A549 (cell line): ENCODE results near the gene PRKAG2. TPM values are rescaled to one million over a fixed set of nuclear protein-coding genes. Genes with fewer than 3 reads are reported as not detected.
"Not testable (repeated sequence)": the region's sequence is repeated elsewhere in the genome, so short reads cannot be mapped to it uniquely, and the experiment has no call there.

Source experiments
- ATAC-seq, 2 experiments: fragments of 200-7000 bp in 1 of 2; fragments of >200 bp in 1 of 2; cut with Nextera tagmentation in 1 of 2; cut with Tn5 transposase in 1 of 2; 3 replicates each; pipeline versions ENCODE4 v1.8.0 to v1.9.1; 2018 to 2020; ENCODE audit warnings: mild to moderate bottlenecking in 1 of 2, moderate library complexity in 1 of 2
- CTCF ChIA-PET: fragments of 300-600 bp; sonication (Branson Sonifier 250); formaldehyde crosslinking; extraction: SDS; loops from one replicate; lab custom pipeline; 2021; ENCODE audit warnings: antibody characterized with exemption, inconsistent platforms; lab: Yijun Ruan, JAX
- POLR2A ChIA-PET: fragments of 350-600 bp; formaldehyde crosslinking; extraction: SDS; loops from one replicate; lab custom pipeline; 2021; ENCODE audit warnings: antibody characterized with exemption, inconsistent platforms; lab: Yijun Ruan, JAX
- DNase-seq, 2 experiments: peaks; one replicate each; pipeline versions ENCODE4 v3.0.0 to v3.0.0-alpha.2; 2011 to 2016; ENCODE audit warnings: low read depth in 1 of 2, low spot score in 1 of 2
- FAIRE-seq: peaks from 2 replicates; lab custom pipeline; 2011; peaks lifted over from hg19 to GRCh38; lab: Jason Lieb, UNC
- H3K27ac ChIP-seq, 2 experiments: fragments of >200 bp; sonication (Bioruptor Twin); formaldehyde crosslinking; 3 replicates each; pipeline ENCODE4 v1.5.1; 2016 to 2017
- H3K4me1 ChIP-seq: fragments of >200 bp; sonication (Bioruptor Twin); formaldehyde crosslinking; 3 replicates; pipeline ENCODE4 v1.6.1; 2016
- H3K4me2 ChIP-seq: fragments of >200 bp; sonication (Bioruptor Twin); formaldehyde crosslinking; 3 replicates; pipeline ENCODE4 v1.6.1; 2016
- H3K4me3 ChIP-seq: fragments of >200 bp; sonication (Bioruptor Twin); formaldehyde crosslinking; 3 replicates; pipeline ENCODE4 v1.5.1; 2016
- H3K9me3 ChIP-seq: fragments of >200 bp; sonication (Bioruptor Twin); formaldehyde crosslinking; 3 replicates; pipeline ENCODE4 v1.6.1; 2016
- BHLHE40 ChIP-seq: IDR thresholded peaks from 2 replicates; pipeline ENCODE4 v1.6.1; 2012; ENCODE audit warnings: low read depth, low read length, inconsistent platforms
- CEBPB ChIP-seq, 2 experiments: fragments of >200 bp in 1 of 2; sonication (Bioruptor Twin) in 1 of 2; formaldehyde crosslinking in 1 of 2; IDR thresholded peaks; 2 replicates each; pipeline ENCODE4 v1.6.1; 2012 to 2016
- FOSB ChIP-seq: fragments of 250-450 bp; sonication (Bioruptor Pico); IDR thresholded peaks from 2 replicates; pipeline ENCODE4 v1.5.0; 2020; ENCODE audit warnings: mild to moderate bottlenecking, moderate library complexity
- FOXS1 ChIP-seq: fragments of 250-450 bp; sonication (Bioruptor Pico); IDR thresholded peaks from 2 replicates; pipeline ENCODE4 v1.5.0; 2020; ENCODE audit warnings: mild to moderate bottlenecking, moderate library complexity
- JUN ChIP-seq, 2 experiments: fragments of >200 bp; sonication (Bioruptor Twin); formaldehyde crosslinking; IDR thresholded peaks; 2 replicates in 1 of 2; 3 replicates in 1 of 2; pipeline ENCODE4 v1.6.1; 2016 to 2017
- MAFK ChIP-seq: fragments of 450-650 bp; IDR thresholded peaks from 2 replicates; pipeline ENCODE4 v1.6.1; 2014; ENCODE audit not compliant: partially characterized antibody
- MYC ChIP-seq: IDR thresholded peaks from 2 replicates; pipeline ENCODE4 v1.6.1; 2012; ENCODE audit warnings: mild to moderate bottlenecking, inconsistent platforms, low read length, improper control_type of control experiment, borderline replicate concordance
- PHF8 ChIP-seq: fragments of 200-600 bp; sonication (generic); IDR thresholded peaks from 2 replicates; pipeline ENCODE4 v1.6.1; 2016; ENCODE audit warnings: low read depth, mild to moderate bottlenecking, antibody characterized with exemption, moderate library complexity, borderline replicate concordance
- RAD21 ChIP-seq, 2 experiments: fragments of >200 bp in 1 of 2; sonication (Bioruptor Twin) in 1 of 2; formaldehyde crosslinking in 1 of 2; IDR thresholded peaks in 1 of 2; conservative IDR thresholded peaks in 1 of 2; 2 replicates in 1 of 2; 3 replicates in 1 of 2; pipeline ENCODE4 v1.6.1; 2012 to 2018; ENCODE audit warnings: inconsistent platforms in 1 of 2
- SMC3 ChIP-seq: fragments of >200 bp; sonication (Bioruptor Twin); formaldehyde crosslinking; IDR thresholded peaks from 3 replicates; pipeline ENCODE4 v1.6.1; 2018; ENCODE audit warnings: inconsistent platforms
- WGBS: methylation state at CpG from one replicate; pipeline ENCODE4 v1.1.6; 2017; ENCODE audit errors: missing lambda C conversion rate; 5-methylcytosine and 5-hydroxymethylcytosine counted together
- polyA plus RNA-seq, 4 experiments: library from polyadenylated mRNA; depleted of rRNA in 3 of 4; stranded (reverse); fragments of >200 nt; fragmentation: RNase III in 1 of 4; extraction: RNeasy Plus Mini Kit Qiagen cat#74134 plus additional on column Dnase treatment in 1 of 4; gene quantifications; 2 replicates in 3 of 4; 3 replicates in 1 of 4; pipeline ENCODE4 v1.2.3, GENCODE V29; 2011 to 2017
- TF ChIP-seq, protein P1 (sequence below): fragments of 450-650 bp; IDR thresholded peaks from 2 replicates; pipeline ENCODE4 v1.6.1; 2014; ENCODE audit warnings: antibody characterized with exemption
- TF ChIP-seq, protein P2 (sequence below): IDR thresholded peaks from 2 replicates; pipeline ENCODE4 v1.6.1; 2012

Gene PRKAG2
- polyA plus RNA-seq, 2 of the 4 experiments (the other 2 are of a cell fraction) = 26.5 to 31.7 TPM

DNA sequence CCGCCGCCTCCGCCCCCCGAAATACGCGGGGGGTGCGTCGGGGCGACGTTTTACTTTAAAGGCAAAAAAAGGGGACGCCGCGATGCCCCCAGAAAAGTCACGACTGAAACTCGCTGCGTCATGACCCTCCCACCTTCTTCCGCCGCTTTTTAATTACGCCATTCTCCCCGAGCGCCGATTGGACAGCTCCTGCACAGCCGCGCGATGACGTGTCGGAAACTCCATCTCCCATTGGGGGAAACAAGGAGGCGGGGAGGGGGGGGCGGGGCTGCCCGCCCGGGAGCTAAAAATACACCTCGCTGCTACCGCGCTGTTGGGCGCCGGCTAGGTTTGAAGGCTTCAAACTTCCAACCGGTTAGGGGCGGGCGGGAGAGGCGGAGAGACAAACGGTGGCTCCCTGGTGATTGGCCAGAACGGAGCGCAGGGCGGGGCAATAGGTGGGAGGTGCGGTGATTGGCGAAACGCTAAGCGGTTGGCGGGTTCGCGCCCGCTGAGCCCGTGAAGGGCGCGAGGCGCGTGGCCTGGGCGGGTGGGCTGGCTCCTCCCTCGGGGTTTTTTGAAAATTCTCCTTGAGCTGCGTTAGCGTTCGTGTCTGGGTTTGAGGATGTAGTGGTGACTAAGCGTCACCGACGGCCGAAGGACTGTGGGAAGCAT lies 357.0 kb downstream of the PRKAG2 start, which contains the start of gene RHEB (continued):
- no peak for TF ChIP-seq FOSB
- TF ChIP-seq, protein P1, sequence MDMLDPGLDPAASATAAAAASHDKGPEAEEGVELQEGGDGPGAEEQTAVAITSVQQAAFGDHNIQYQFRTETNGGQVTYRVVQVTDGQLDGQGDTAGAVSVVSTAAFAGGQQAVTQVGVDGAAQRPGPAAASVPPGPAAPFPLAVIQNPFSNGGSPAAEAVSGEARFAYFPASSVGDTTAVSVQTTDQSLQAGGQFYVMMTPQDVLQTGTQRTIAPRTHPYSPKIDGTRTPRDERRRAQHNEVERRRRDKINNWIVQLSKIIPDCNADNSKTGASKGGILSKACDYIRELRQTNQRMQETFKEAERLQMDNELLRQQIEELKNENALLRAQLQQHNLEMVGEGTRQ = peak; percentile 78

DNA sequence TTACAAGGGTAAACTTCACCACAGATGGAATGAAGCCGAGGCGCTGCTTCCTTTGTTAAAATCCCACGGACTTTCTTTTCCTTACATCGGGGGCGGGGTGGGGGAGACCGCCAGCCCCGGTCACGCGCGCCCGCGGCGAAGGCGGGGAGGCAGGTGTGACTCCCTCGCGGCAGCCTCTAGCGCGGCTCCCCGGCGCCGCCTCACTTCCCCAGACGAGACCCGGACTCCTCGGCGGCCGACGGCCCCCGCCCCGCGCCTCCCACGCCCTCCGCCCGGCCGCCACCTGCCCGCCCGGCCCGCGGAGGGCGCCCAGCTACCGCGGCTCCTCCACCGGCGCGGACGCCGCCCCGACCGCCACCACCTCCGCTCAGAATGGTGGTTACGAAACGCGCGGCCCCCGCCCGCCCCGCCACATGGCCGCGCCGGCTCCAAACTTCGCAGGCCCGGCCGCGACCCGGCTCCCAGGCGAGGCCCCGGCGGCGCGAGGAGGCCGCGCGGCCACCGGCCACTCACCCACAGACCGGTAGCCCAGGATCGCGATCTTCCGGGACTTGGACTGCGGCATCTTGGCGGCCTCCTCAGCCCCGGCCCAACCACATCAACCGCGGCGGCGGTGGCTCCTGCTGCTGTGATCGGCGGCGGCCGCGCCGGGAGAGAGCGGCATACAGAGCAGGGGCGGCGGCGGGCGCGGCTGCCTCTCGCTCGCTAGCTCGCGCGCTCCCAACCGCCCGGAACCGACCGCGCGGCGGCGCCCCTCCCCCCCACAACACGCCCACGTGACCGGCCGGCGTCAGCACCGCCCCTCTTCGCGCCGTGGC lies 357.8 kb downstream of the PRKAG2 start:
- CTCF ChIA-PET = interaction anchor here (0.9 to 3.3 kb wide), 4 partner anchors 8 to 240 kb away, joined by 3 to 13 read pairs (median 4); no protein-coding TSS in a partner anchor
- Histone ChIP-seq H3K4me3 (peak overlapping the region; percentile 65), H3K4me1 (peaks cover 23% of the 10 kb centered on the region), H3K4me2 (peak overlapping the region; percentile 99), H3K27ac (peak overlapping the region; percentile 97 to 99)
- 1% methylated on average over 17 of the region's 118 CpGs for WGBS
- TF ChIP-seq PHF8 (peak; percentile 65; the same call in 1 of the 2 replicates), BHLHE40 (0 out of 2 replicates have a peak, but pooled peaks have one; percentile 19), JUN (IDR thresholded peaks at IDR 0.05) (peak in 1 of 2 experiments; percentile 69; a peak in 3 of 5 replicates), MYC (peak; percentile 42; the same call in 1 of the 2 replicates), CEBPB (IDR thresholded peaks at IDR 0.05) (peak in 1 of 2 experiments; percentile 25; a peak in 1 of 4 replicates), RAD21 (conservative IDR thresholded peaks at IDR 0.05 in 1 of 2, IDR thresholded peaks at IDR 0.05 in 1 of 2) (peak in 1 of 2 experiments; percentile 31; a peak in 2 of 5 replicates)
- TF ChIP-seq, protein P2, sequence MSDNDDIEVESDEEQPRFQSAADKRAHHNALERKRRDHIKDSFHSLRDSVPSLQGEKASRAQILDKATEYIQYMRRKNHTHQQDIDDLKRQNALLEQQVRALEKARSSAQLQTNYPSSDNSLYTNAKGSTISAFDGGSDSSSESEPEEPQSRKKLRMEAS = peak; percentile 63
- DNase-seq = peak in 1 of 2 experiments; percentile 27
- FAIRE-seq, H3K9me3 ChIP-seq: not testable (repeated sequence)
- POLR2A ChIA-PET = interaction anchor here (0.6 to 2.2 kb wide), 12 partner anchors 8 to 151 kb away, joined by 3 to 12 read pairs (median 5); no protein-coding TSS in a partner anchor
- ATAC-seq = peak; percentile 77 to 83

DNA sequence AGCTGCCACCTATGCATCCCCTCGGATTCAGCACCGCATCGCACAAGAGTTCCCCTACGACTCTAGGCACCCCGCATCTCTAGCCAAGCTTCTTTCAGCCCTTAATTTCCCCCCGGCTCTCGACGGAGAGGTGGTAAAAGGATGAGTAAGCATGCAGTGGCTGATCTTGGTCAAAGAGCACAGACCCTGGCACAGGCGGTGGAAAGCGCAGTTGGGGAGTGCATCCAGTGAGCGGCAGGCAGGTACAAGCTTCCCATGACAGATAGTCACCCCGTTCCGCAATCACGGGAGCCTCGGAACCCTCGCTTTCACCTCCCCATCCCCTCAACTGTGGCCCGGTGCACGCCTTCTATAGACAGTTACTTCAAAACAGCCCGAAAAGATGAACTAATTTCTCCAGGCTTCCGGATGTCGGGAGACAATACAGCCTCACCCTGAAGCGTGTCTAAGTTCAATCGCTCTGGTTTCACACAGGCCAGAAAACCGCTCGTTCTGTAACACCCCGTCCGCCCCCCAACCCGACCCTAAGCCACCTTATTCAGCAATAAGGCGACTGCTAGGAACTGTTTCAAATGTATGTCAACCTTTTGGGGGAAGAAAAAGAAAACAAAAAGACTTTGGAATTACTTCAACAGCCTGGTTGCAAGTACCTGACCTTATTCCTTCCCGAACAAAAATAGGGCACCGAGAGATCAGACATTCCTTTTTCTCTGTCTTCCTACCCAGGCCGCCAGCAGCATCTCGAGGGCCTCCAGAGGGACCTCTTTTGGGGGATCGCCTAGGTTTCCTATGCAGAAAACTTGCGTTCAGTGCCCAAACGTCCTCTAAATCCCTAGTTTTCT lies 358.6 kb downstream of the PRKAG2 start:
- Histone ChIP-seq H3K4me3 (peak overlapping the region; percentile 65), H3K9me3 (no peaks in the 10 kb centered on the region), H3K4me1 (peaks cover 23% of the 10 kb centered on the region), H3K27ac (peak overlapping the region; percentile 97 to 99), H3K4me2 (peak overlapping the region; percentile 99)
- peak; percentile 37 for TF ChIP-seq MAFK
- no peak for TF ChIP-seq RAD21 (conservative IDR thresholded peaks at IDR 0.05 in 1 of 2, IDR thresholded peaks at IDR 0.05 in 1 of 2)
- TF ChIP-seq SMC3 = 0 out of 3 replicates have a peak, but pooled peaks have one; percentile 20
- ChIA-PET POLR2A (interaction anchor here (0.6 to 2.2 kb wide), 7 partner anchors 9 to 241 kb away, joined by 3 to 12 read pairs (median 4); no protein-coding TSS in a partner anchor), CTCF (interaction anchor here (0.6 to 3.3 kb wide), 9 partner anchors 7 to 240 kb away, joined by 3 to 13 read pairs (median 4); no protein-coding TSS in a partner anchor)
- FAIRE-seq (no peak), ATAC-seq (peak; percentile 8 to 42; a peak in 4 of 6 replicates), DNase-seq (peak in 1 of 2 experiments; percentile 54)
- whole genome bisulfite sequencing = 4% methylated on average over 36 of the region's 36 CpGs

DNA sequence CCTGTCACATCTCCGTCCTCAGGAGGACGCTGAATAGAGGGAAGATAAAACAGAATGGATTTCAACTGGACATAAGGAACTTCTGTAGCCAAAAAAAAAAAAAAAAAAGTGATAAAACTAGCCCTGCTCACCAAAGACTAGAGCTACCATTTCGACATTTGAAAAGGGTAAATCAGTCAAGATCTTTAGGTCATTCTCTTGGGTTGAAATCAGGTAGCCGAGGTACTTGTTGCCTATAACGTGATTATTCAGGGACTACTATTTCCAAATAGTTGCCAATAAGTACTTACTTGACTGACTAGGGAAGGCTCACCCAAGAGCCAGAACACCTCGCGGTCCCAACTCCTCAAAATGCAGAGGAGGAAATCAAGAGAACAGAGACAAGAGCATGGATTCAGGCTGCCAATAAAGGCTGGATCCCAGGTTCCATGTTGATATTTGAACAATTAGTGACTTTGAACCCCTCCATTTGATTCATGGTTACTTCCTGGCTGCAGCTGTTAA lies 359.3 kb downstream of the PRKAG2 start:
- Histone ChIP-seq H3K4me2 (peak overlapping the region; percentile 99), H3K27ac (peak overlapping the region; percentile 97 to 99), H3K4me3 (peak overlapping the region; percentile 65), H3K9me3 (no peaks in the 10 kb centered on the region), H3K4me1 (peaks cover 23% of the 10 kb centered on the region)
- FAIRE-seq (no peak), DNase-seq (no peak), ATAC-seq (no peak; a peak in 1 of 6 replicates)
- ChIA-PET POLR2A (interaction anchor here (0.6 to 1.5 kb wide), 5 partner anchors 8 to 242 kb away, joined by 3 to 5 read pairs (median 4); no protein-coding TSS in a partner anchor), CTCF (interaction anchor here (0.6 to 3.3 kb wide), 7 partner anchors 9 to 241 kb away, joined by 3 to 13 read pairs (median 4); no protein-coding TSS in a partner anchor)
- 74% methylated on average over 7 of the region's 7 CpGs for WGBS
- TF ChIP-seq JUN (IDR thresholded peaks at IDR 0.05) = no peak
- TF ChIP-seq FOXS1 = 0 out of 2 replicates have a peak, but pooled peaks have one; percentile 11
